Measurements from ENCODE around the gene DPP6.

- TF ChIP-seq CTCF (IDR thresholded peaks at IDR 0.05 in 8 of 11, conservative IDR thresholded peaks at IDR 0.05 in 3 of 11) (no peak), POLR2AphosphoS5 (IDR thresholded peaks at IDR 0.05) (no peak), POLR2A (IDR thresholded peaks at IDR 0.05) (no peak)
Measured at GRCh38 chr7:154338701-154339506, 286.7 kb downstream of the DPP6 start.
